ENCODE data around the gene SLPI. TPM values are rescaled to one million over a fixed set of nuclear protein-coding genes. Genes with fewer than 3 reads are reported as not detected.

The SLPI gene
- total and polyA plus RNA-seq, 10 of the 15 experiments (the other 5 are each of a cell fraction or from before 2014, with no cell fraction given), result 0.56 to 1.4 TPM; not detected in 8

DNA sequence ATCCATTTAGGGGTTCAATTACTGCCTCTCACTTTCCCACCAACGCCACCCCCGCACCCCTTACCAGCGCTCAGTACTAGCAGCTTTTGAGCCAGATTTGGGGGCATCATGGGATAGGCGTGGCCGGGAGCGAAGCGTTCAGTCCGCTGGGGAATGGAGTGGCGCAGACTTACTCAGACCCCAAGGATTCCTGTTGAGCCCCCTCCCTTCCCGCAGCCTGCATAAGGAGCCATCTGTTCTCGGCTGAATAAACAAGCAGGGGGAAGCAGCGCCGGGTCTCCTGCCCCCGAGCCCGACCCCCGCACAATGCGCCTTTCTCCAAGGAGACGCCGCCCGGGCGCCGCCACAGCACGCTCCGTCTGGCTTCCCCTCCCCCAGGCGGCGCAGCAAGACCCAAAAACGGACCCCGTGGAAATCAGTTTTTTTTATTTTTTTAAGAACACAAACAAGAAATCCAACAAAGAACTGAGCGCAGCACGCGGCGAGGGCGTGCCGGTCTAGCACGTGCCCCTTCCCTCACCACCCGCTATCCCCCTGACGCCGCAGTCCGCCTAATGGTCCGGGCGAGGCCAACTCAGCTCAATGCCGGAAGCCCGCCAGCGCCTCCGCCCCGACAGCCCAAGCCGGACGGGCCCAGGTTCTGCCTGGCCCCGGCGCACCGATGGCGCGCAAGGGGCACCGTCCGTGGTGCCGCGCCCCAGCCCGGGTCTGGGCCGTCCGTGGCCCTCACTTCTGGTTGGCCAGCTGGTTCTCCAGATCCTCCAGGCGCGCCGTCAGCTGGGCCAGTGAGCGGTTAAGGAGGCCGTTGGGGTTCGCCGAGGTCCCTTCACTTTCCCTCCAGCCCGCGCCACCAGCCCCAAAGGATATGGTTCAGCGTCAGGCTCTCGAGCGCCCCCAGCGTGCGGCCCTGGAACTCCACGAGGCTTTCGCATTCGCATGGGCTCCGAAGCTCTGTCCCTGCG lies 39.0 kb upstream of the SLPI start (continued):
- TF ChIP-seq NKRF (conservative IDR thresholded peaks at IDR 0.05), result no peak
- no peak for TF ChIP-seq SUZ12 (IDR thresholded peaks at IDR 0.05; ENCODE audit: unreplicated experiment)
- no peak for TF ChIP-seq TAF1 (IDR thresholded peaks at IDR 0.05; ENCODE audit: borderline replicate concordance, low read depth, low read length)
- TF ChIP-seq MEF2A (IDR thresholded peaks at IDR 0.05; ENCODE audit: insufficient read depth, low read depth, low read length), result no peak
- peak; percentile 70 for TF ChIP-seq HDAC6 (IDR thresholded peaks at IDR 0.05; ENCODE audit: unreplicated experiment)
- TF ChIP-seq USF2 (IDR thresholded peaks at IDR 0.05; ENCODE audit: borderline replicate concordance, low read depth, low read length), result no peak

GRCh38 chr20:45292343-45292742 lies 38.0 kb upstream of the SLPI start:
- no peak overlapping the region for H3K9ac ChIP-seq (ENCODE audit: control insufficient read depth, insufficient read depth, low read length)
- no peak overlapping the region for H2AFZ ChIP-seq (ENCODE audit: control insufficient read depth, low read depth, low read length)
- TF ChIP-seq, protein P1, sequence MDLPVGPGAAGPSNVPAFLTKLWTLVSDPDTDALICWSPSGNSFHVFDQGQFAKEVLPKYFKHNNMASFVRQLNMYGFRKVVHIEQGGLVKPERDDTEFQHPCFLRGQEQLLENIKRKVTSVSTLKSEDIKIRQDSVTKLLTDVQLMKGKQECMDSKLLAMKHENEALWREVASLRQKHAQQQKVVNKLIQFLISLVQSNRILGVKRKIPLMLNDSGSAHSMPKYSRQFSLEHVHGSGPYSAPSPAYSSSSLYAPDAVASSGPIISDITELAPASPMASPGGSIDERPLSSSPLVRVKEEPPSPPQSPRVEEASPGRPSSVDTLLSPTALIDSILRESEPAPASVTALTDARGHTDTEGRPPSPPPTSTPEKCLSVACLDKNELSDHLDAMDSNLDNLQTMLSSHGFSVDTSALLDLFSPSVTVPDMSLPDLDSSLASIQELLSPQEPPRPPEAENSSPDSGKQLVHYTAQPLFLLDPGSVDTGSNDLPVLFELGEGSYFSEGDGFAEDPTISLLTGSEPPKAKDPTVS (IDR thresholded peaks at IDR 0.05; ENCODE audit: low read depth, low read length), result no peak
- TF ChIP-seq POLR2A (IDR thresholded peaks at IDR 0.05; ENCODE audit: low read depth, low read length) (no peak), ESRRA (IDR thresholded peaks at IDR 0.05; ENCODE audit: low read length) (no peak), YBX1 (IDR thresholded peaks at IDR 0.05) (no peak), NFYA (IDR thresholded peaks at IDR 0.05; ENCODE audit: borderline replicate concordance, low read depth, low read length) (no peak), HCFC1 (IDR thresholded peaks at IDR 0.05; ENCODE audit: low read length) (no peak), STAT1 (conservative IDR thresholded peaks at IDR 0.05) (no peak), SMC3 (IDR thresholded peaks at IDR 0.05; ENCODE audit: borderline replicate concordance, low read length) (no peak), SREBF2 (IDR thresholded peaks at IDR 0.05; ENCODE audit: low read length) (no peak), SRF (IDR thresholded peaks at IDR 0.05; ENCODE audit: low read depth in 2 of 2, low read length in 2 of 2) (no peak)
- POLR2A ChIA-PET, result interaction anchor here (0.6 kb wide), 1 partner anchor 20 kb away, joined by 4 read pairs; no protein-coding TSS in a partner anchor
- no peaks in the 10 kb centered on the region for H3K79me2 ChIP-seq (ENCODE audit: control insufficient read depth, insufficient read depth, low read length)
- H3K27me3 ChIP-seq (replicated peaks in 1 of 2; ENCODE audit: control insufficient read depth in 2 of 2, insufficient read depth in 2 of 2, low read length in 1 of 2), result peaks cover 6 to 7% of the 10 kb centered on the region in 2 experiments; a peak in 3 of 4 replicates
- H4K20me1 ChIP-seq (ENCODE audit: control insufficient read depth, insufficient read depth), result no peaks in the 10 kb centered on the region
- in situ Hi-C loops (cut with MboI), result no loop called here
- no peak overlapping the region for H3K4me2 ChIP-seq (ENCODE audit: control insufficient read depth, insufficient read depth)
- no peak for DNase-seq (ENCODE audit: low read depth, low spot score)
- no peaks in the 10 kb centered on the region for H3K36me3 ChIP-seq (ENCODE audit: control insufficient read depth in 2 of 2, insufficient read depth in 2 of 2, low read length in 1 of 2)
- BruUV-seq (replicated peaks), result no TSS peak
- CTCF ChIA-PET, result interaction anchor here (0.7 to 6.3 kb wide), 21 partner anchors 10 to 479 kb away, joined by 3 to 53 read pairs (median 5); partner anchors contain the start of genes SYS1 and WFDC12
- no peak overlapping the region for H3K4me3 ChIP-seq
- intact Hi-C loops (cut with micrococcal nuclease; ENCODE audit: unreplicated experiment), result loop anchor here (5.0 kb wide), 4 partner anchors 155 to 255 kb away; no protein-coding TSS in a partner anchor
- H3K4me1 ChIP-seq (ENCODE audit: control insufficient read depth, insufficient read depth, low read length), result no peaks in the 10 kb centered on the region
- no peak overlapping the region for H3K27ac ChIP-seq (ENCODE audit: control insufficient read depth, insufficient read depth)
- 16% methylated on average over 2 of the region's 2 CpGs for WGBS (ENCODE audit: insufficient coverage, insufficient replicate concordance, low lambda C conversion rate, missing lambda C conversion rate)
- FAIRE-seq, result no peak
- SMC1A ChIA-PET (ENCODE audit: uncharacterized antibody, unreplicated experiment), result interaction anchor here (0.6 to 2.9 kb wide), 9 partner anchors 8 to 623 kb away, joined by 3 to 14 read pairs (median 4); no protein-coding TSS in a partner anchor
- RAD21 ChIA-PET (ENCODE audit: unreplicated experiment), result interaction anchor here (1.0 to 1.3 kb wide), 2 partner anchors 248 to 479 kb away, joined by 3 read pairs; no protein-coding TSS in a partner anchor
- H3K9me3 ChIP-seq (replicated peaks; ENCODE audit: control insufficient read depth, insufficient read depth, low read length), result no peaks in the 10 kb centered on the region; the same call in 2 of the 3 replicates
- no peak for ATAC-seq
